Keratinocyte (primary cell): ENCODE data around the gene ZNF165.

Experiments
- CTCF ChIP-seq, 3 experiments: IDR thresholded peaks in 1 of 3; conservative IDR thresholded peaks in 1 of 3; optimal IDR thresholded peaks in 1 of 3; 2 replicates in 2 of 3; 3 replicates in 1 of 3; pipeline versions ENCODE3 to v1.5.1; 2011; ENCODE audit warnings: low read length in 3 of 3, mild to moderate bottlenecking in 3 of 3, moderate library complexity in 2 of 3, control low read depth in 1 of 3, inconsistent platforms in 1 of 3; ENCODE audit not compliant: insufficient read depth in 2 of 3; ENCODE audit errors: extremely low read depth in 1 of 3
- EZH2 ChIP-seq: IDR thresholded peaks from one replicate; pipeline ENCODE4 v1.6.1; 2012; ENCODE audit warnings: inconsistent platforms, mild to moderate bottlenecking, low read length, moderate library complexity

GRCh38 chr6:28080631-28081485 is 490 bp downstream of the ZNF165 start:
- TF ChIP-seq CTCF (optimal IDR thresholded peaks at IDR 0.05 in 1 of 3, IDR thresholded peaks at IDR 0.05 in 1 of 3, conservative IDR thresholded peaks at IDR 0.05 in 1 of 3; ENCODE audit: extremely low read depth in 1 of 3, insufficient read depth in 2 of 3, low read length in 3 of 3): no peak
- no peak for TF ChIP-seq EZH2
